ENCODE data around the gene QRICH1.

GRCh38 chr3:49006408-49007067, 87.3 kb downstream of the QRICH1 start:
- TF ChIP-seq POLR2A (IDR thresholded peaks at IDR 0.05) (no peak), CTCF (IDR thresholded peaks at IDR 0.05) (no peak), POLR2AphosphoS5 (IDR thresholded peaks at IDR 0.05) (no peak)

Data from suprapubic skin (tissue), 4 donors.